Skeletal muscle satellite cell (primary cell): ENCODE results near the gene CHRND.

Source experiments
- H3K27me3 ChIP-seq: 2 replicates; pipeline ENCODE4 v1.7.0; 2013; ENCODE audit warnings: low read length; ENCODE audit not compliant: control insufficient read depth, insufficient read depth
- H3K36me3 ChIP-seq: 2 replicates; pipeline ENCODE4 v1.7.0; 2013; ENCODE audit warnings: mild to moderate bottlenecking, control low read depth, low read length; ENCODE audit not compliant: insufficient read depth
- H3K4me1 ChIP-seq: 2 replicates; pipeline ENCODE4 v1.7.0; 2013; ENCODE audit warnings: low read length; ENCODE audit not compliant: control insufficient read depth, insufficient read depth
- H3K4me2 ChIP-seq: 2 replicates; pipeline ENCODE4 v1.7.0; 2013; ENCODE audit warnings: mild to moderate bottlenecking, low read length
- H3K4me3 ChIP-seq: 2 replicates; pipeline ENCODE4 v1.7.0; 2013; ENCODE audit warnings: low read length
- H3K9ac ChIP-seq: 2 replicates; pipeline ENCODE4 v1.7.0; 2013; ENCODE audit warnings: mild to moderate bottlenecking, low read depth, low read length, moderate library complexity
- H3K9me3 ChIP-seq: replicated peaks from 2 replicates; pipeline ENCODE4 v1.7.0; 2013; ENCODE audit warnings: mild to moderate bottlenecking, control low read depth, low read length

CHRND gene

DNA sequence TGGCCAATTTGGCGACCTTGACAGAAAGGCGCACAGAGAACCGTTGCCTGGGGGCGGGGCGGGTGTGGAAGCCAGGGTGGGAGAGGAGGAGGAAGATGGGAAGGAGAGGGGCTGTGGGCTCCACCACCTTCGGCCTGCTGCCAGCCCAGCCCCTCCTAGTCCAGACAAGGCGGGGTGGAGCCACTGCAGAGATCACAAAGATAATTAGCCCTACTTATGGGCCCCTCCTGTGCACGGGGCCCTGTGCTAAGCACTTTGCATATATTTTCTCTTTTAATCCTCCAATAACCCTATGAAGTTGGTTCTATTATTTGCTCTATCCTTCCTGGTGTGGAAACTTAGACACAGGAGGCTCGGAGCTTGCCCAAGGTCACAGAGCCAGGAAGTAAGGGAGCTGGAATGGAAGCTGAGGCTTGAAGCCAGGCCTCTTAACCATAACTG, 24.6 kb upstream of the CHRND start:
- Histone ChIP-seq H3K4me3 (no peak overlapping the region), H3K27me3 (peaks cover 57% of the 10 kb centered on the region), H3K36me3 (no peaks in the 10 kb centered on the region), H3K4me2 (no peak overlapping the region), H3K4me1 (no peaks in the 10 kb centered on the region), H3K9ac (no peak overlapping the region), H3K9me3 (no peaks in the 10 kb centered on the region)

DNA sequence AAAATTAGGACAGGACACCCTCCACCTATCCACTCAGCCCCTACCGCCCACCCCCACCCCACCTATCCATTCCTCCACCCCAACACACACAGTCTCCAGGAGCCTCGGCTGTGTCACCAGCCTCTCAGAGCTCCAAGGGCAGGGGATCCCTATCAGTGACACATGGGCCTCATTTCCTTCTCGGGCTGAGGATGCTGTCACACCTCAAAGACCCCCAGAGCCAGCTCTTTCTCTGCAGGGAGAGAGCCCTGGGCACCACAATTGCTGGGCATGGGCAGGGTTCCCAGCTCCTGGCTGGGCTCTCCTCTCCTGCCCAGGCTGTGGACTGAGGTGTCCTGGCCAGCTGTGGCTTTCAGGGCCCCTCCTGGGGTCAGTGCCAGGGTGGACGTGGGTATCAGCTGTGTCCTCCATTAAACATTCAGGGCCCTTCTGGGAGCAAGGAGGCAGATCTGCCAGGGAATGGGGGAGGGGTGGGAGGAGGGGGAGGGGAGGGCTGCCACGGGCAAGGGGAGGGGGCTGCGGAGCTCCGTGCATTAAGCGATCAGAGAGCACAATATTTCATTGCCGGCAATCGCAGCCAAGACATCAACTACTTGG, 24.1 kb upstream of the CHRND start:
- Histone ChIP-seq H3K36me3 (no peaks in the 10 kb centered on the region), H3K9me3 (no peaks in the 10 kb centered on the region), H3K4me2 (no peak overlapping the region), H3K4me3 (no peak overlapping the region), H3K9ac (no peak overlapping the region), H3K4me1 (no peaks in the 10 kb centered on the region), H3K27me3 (peaks cover 62% of the 10 kb centered on the region)

- no peak overlapping the region for H3K4me3 ChIP-seq
- no peaks in the 10 kb centered on the region for H3K36me3 ChIP-seq
- no peaks in the 10 kb centered on the region for H3K4me1 ChIP-seq
- H3K9ac ChIP-seq = no peak overlapping the region
- no peaks in the 10 kb centered on the region for H3K9me3 ChIP-seq
- H3K27me3 ChIP-seq = peaks cover 67% of the 10 kb centered on the region
- no peak overlapping the region for H3K4me2 ChIP-seq
These were observed 23.4 kb upstream of the CHRND start for GRCh38 chr2:232502511-232502910.

DNA sequence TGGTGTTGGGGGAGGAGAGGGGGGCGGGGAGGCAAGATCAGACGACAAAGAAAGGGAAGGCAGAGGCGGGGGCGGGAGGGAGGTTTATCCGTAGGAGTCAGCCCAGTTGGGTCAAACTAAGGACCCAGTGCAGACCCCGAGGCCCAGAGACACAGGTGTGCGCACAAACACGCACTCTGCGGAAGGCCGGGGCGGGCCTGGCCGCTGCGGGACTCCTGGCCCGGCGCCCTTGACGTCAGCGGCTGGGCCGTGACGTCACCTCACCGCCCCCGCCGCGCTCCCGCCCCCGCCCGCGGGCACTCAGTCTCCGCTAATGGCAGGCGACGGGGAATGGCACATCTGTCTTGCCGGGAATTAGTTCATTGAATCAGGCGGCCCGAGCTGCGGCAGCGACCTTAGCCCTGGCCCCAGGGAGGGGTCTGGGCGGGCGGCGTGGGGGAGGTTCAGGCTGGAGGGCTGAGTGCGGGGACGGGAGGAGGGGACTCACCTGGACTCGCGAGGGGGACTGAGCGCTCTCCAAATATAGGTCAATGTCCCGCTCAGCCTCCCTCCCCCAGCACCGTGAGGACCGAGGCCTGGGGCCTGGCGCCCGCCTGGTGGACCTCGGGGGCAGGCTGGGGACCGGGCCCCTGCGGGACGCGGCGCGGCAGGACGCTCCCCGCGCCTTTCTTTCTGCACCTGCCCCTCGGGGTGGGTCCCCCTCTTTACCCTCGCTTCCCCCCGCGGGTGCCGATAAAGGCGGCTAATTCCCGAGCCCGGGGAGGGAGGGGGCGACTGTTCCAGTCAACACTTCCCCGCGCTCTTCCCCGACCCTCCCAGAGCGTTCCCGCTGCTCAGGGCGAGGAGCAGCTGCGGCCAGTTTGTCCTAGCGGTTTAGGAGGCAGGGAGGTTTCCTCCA, 22.8 kb upstream of the CHRND start:
- H3K4me3 ChIP-seq = no peak overlapping the region
- no peaks in the 10 kb centered on the region for H3K4me1 ChIP-seq
- H3K4me2 ChIP-seq = peak overlapping the region; percentile 61
- no peak overlapping the region for H3K9ac ChIP-seq
- peaks cover 67% of the 10 kb centered on the region for H3K27me3 ChIP-seq
- H3K36me3 ChIP-seq = no peaks in the 10 kb centered on the region
- H3K9me3 ChIP-seq = no peaks in the 10 kb centered on the region

- Histone ChIP-seq H3K27me3 (peaks cover 66% of the 10 kb centered on the region), H3K9me3 (no peaks in the 10 kb centered on the region), H3K36me3 (no peaks in the 10 kb centered on the region), H3K4me1 (no peaks in the 10 kb centered on the region), H3K4me2 (peak overlapping the region; percentile 61), H3K9ac (no peak overlapping the region), H3K4me3 (no peak overlapping the region)
These were observed 22.1 kb upstream of the CHRND start for GRCh38 chr2:232503809-232504323.

DNA sequence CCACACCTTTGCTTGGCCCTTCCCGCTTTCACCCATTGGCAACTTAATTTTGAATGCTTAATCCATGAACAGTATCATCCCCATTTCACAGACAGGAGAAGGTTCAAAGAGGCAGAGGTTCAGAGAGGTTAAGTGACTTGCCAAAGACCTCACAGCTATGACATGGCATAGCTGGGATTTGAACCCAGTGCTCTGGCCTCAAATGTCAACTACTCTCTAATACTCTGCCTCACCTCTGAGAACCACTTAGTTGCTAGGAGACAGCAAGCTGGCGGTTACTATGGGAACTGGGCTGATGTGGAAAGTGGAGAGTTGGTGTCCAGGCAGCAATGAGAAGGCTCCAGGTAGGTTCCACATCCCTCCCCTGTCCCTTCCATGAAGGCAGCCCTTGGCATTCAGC, 21.5 kb upstream of the CHRND start:
- H3K4me2 ChIP-seq = no peak overlapping the region
- no peak overlapping the region for H3K4me3 ChIP-seq
- H3K27me3 ChIP-seq = peaks cover 67% of the 10 kb centered on the region

DNA sequence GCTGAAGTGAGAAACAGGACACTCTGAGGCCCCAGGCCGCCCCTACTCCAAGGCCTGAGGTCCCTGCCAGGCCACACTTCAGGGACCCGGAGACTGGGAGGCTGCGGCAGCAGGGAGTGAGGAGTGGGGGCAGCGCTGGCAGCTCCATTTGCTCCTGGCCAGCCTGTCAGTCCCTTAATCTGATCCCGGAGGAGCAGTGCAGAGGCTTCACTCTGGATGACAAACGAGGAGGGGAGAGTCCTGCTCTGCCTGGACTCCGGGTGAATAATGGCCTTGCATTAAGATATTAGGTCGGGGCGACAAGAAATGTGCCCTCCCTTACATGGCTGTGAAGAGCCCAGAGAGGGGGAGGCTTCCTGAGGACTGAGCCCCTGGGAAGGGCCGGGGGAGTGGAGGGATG, 20.1 kb upstream of the CHRND start:
- H3K4me2 ChIP-seq = no peak overlapping the region
- no peak overlapping the region for H3K4me3 ChIP-seq
- H3K27me3 ChIP-seq = peaks cover 58% of the 10 kb centered on the region
- H3K9me3 ChIP-seq = no peaks in the 10 kb centered on the region
- no peaks in the 10 kb centered on the region for H3K36me3 ChIP-seq
- no peak overlapping the region for H3K9ac ChIP-seq
- H3K4me1 ChIP-seq = no peaks in the 10 kb centered on the region

More for the DNA sequence above, 21.5 kb upstream of the CHRND start:
- no peaks in the 10 kb centered on the region for H3K36me3 ChIP-seq
- H3K4me1 ChIP-seq = no peaks in the 10 kb centered on the region
- H3K9ac ChIP-seq = no peak overlapping the region
- H3K9me3 ChIP-seq = no peaks in the 10 kb centered on the region

GRCh38 chr2:232506709-232507108, 19.3 kb upstream of the CHRND start:
- no peak overlapping the region for H3K4me3 ChIP-seq
- H3K27me3 ChIP-seq = peaks cover 57% of the 10 kb centered on the region
- no peak overlapping the region for H3K4me2 ChIP-seq
- no peak overlapping the region for H3K9ac ChIP-seq
- no peaks in the 10 kb centered on the region for H3K9me3 ChIP-seq
- no peaks in the 10 kb centered on the region for H3K36me3 ChIP-seq
- H3K4me1 ChIP-seq = no peaks in the 10 kb centered on the region

DNA sequence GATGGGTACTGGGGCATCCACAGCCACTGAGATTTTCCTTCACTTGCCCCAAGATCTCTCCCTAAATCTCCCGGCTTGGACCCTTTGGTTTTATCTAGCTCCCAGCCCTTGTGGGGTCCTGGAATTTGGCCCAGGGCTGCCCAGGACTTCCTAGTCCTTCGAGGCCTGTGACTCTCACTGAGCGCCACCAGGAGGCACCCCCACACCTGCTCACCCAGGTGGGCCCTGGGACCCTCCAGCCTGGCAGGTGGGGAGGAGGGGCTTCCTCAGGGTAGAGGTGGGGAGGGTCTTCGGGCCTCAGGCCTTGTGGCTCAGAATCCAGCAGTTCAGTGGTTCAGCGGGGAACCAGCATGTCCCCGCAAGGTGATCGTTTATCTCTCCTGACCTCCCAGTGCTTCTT, 17.7 kb upstream of the CHRND start:
- H3K27me3 ChIP-seq = peaks cover 66% of the 10 kb centered on the region
- no peaks in the 10 kb centered on the region for H3K4me1 ChIP-seq
- H3K9me3 ChIP-seq = no peaks in the 10 kb centered on the region
- H3K4me2 ChIP-seq = no peak overlapping the region
- no peaks in the 10 kb centered on the region for H3K36me3 ChIP-seq
- H3K4me3 ChIP-seq = no peak overlapping the region
- H3K9ac ChIP-seq = no peak overlapping the region

DNA sequence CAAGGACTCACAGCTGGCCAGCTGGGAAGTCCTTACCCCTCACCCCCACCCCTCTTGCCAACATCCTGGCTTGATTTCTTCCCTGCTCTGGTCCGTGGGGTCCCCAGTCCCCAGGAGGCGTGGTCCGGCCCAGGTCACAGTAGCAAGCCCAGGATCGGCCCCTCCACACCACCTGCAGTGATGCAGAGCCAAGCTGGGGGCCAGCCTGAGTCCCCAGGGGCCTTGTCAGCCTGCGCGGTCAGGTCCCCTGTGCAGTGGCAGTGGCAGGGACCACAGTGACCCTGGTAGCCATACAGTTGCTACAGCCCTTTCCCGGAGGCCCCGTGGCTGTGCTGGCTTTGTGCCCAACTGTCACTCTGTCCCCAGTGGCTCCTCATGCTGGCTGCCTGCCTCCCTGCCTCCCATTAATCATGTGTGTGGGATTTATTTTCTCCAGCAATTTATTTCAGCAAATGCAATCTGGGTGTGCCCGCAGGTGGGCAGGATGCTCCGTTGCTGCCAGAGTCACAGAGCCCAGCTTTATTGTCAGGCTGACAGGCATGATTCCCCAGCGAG, 14.5 kb upstream of the CHRND start:
- Histone ChIP-seq H3K9ac (no peak overlapping the region), H3K36me3 (no peaks in the 10 kb centered on the region), H3K9me3 (no peaks in the 10 kb centered on the region), H3K4me3 (no peak overlapping the region), H3K27me3 (peaks cover 70% of the 10 kb centered on the region), H3K4me2 (no peak overlapping the region), H3K4me1 (no peaks in the 10 kb centered on the region)

DNA sequence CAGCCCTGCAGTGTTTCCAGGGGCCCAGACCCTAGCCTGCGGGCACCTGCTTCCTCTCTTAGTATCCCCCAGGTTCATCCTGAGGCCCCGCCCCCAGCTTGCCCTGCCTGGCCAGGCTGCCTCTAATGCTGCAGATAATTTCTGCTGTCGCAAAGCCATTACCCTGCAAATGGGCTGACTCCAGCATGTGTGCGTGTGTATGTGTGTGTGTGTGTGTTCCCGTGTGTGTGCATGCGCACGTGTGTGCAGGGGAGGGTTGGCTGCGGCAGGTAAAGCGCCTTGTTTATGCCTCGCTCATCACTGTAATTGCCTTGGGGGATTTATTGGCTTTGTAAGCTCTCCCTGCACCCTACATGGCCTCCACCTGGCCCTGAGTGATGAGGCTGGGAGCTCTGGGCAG, 13.4 kb upstream of the CHRND start:
- peaks cover 68% of the 10 kb centered on the region for H3K27me3 ChIP-seq
- H3K36me3 ChIP-seq = no peaks in the 10 kb centered on the region
- H3K9me3 ChIP-seq = no peaks in the 10 kb centered on the region
- H3K9ac ChIP-seq = no peak overlapping the region
- no peaks in the 10 kb centered on the region for H3K4me1 ChIP-seq
- no peak overlapping the region for H3K4me2 ChIP-seq
- H3K4me3 ChIP-seq = no peak overlapping the region
